Breast epithelium (tissue), 3 donors: ENCODE data around the gene PGRMC1.
A peak's percentile ranks its signal among the peaks of the same experiment; 100 is the strongest.

Source experiments
- CTCF ChIP-seq, 3 donors: fragments of 450-650 bp; IDR thresholded peaks; one replicate each; pipeline ENCODE4 v1.5.1; 2016 to 2017; ENCODE audit warnings: antibody characterized with exemption in 3 of 3, mild to moderate bottlenecking in 3 of 3, moderate library complexity in 3 of 3
- POLR2A ChIP-seq: fragments of 450-650 bp; IDR thresholded peaks from one replicate; pipeline ENCODE4 v1.6.1; 2016; ENCODE audit warnings: antibody characterized with exemption, mild to moderate bottlenecking, moderate library complexity
- POLR2AphosphoS5 ChIP-seq, 3 donors: sonication (generic); formaldehyde crosslinking; IDR thresholded peaks; one replicate each; pipeline ENCODE4 v1.6.1; 2017; ENCODE audit warnings: antibody characterized with exemption in 3 of 3

GRCh38 chrX:119235872-119236622, at the start of gene PGRMC1:
- no peak for TF ChIP-seq CTCF (IDR thresholded peaks at IDR 0.05)
- no peak for TF ChIP-seq POLR2A
- peak; percentile 79 to 89 (median 81) for TF ChIP-seq POLR2AphosphoS5 (IDR thresholded peaks at IDR 0.05)
